Astrocyte of the cerebellum (primary cell): Measurements from ENCODE around the gene POC1B.
A peak's percentile ranks its signal among the peaks of the same experiment; 100 is the strongest.

Source experiments
- DNase-seq: peaks from one replicate; pipeline ENCODE4 v3.0.0-alpha.2; 2011; ENCODE audit warnings: low read depth
- H3K4me3 ChIP-seq: 2 replicates; pipeline ENCODE4 v1.5.1; 2011; ENCODE audit warnings: mild to moderate bottlenecking, low read depth, low read length, moderate library complexity
- in situ Hi-C: cut with HindIII; loops from 2 replicates; pipeline ENCODE4 v1.10.0; 2017; ENCODE audit warnings: low sequenced_read_pairs
- TF ChIP-seq, protein P1 (sequence below): IDR thresholded peaks from 2 replicates; pipeline ENCODE4 v1.5.1; 2012; ENCODE audit warnings: low read length, low read depth, moderate library complexity, mild to moderate bottlenecking; ENCODE audit errors: missing control alignments

POC1B gene

DNA sequence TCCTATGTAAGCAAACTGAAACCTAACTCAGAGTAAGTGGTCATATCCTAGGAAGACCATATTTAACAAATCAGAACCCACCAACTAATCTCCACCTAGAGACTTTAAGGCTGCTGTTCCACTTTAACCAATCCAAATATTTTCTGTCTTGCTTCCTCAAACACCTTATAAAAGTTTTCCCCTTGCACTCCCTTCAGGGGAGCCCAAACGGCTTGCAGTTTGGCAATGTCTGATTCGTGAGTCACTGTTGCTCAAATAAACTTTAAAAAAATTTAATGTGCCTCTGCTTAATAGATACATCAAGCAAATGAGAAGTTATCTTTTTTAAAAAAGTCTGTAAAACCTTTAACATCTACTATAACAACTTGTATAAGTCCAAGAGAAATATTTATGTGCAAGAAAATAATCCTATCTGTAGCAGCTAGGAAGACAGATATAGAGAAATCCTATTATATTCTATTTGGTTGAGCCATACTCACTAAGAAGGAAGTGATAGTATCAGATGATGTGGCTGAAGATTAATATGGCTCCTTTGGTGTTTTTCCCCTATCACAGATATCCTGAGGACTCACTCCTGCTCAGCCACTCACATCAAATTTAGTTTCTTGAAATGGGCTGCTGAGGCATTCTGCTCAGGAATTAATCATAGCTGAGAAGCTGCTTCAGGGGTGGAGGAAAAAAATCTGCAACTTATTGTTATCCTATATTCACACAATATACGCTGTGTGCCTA is 108.4 kb downstream of the POC1B start:
- no peak for DNase-seq
- TF ChIP-seq, protein P1, sequence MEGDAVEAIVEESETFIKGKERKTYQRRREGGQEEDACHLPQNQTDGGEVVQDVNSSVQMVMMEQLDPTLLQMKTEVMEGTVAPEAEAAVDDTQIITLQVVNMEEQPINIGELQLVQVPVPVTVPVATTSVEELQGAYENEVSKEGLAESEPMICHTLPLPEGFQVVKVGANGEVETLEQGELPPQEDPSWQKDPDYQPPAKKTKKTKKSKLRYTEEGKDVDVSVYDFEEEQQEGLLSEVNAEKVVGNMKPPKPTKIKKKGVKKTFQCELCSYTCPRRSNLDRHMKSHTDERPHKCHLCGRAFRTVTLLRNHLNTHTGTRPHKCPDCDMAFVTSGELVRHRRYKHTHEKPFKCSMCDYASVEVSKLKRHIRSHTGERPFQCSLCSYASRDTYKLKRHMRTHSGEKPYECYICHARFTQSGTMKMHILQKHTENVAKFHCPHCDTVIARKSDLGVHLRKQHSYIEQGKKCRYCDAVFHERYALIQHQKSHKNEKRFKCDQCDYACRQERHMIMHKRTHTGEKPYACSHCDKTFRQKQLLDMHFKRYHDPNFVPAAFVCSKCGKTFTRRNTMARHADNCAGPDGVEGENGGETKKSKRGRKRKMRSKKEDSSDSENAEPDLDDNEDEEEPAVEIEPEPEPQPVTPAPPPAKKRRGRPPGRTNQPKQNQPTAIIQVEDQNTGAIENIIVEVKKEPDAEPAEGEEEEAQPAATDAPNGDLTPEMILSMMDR = no peak
- in situ Hi-C loops = no loop called here
- no peak overlapping the region for H3K4me3 ChIP-seq

DNA sequence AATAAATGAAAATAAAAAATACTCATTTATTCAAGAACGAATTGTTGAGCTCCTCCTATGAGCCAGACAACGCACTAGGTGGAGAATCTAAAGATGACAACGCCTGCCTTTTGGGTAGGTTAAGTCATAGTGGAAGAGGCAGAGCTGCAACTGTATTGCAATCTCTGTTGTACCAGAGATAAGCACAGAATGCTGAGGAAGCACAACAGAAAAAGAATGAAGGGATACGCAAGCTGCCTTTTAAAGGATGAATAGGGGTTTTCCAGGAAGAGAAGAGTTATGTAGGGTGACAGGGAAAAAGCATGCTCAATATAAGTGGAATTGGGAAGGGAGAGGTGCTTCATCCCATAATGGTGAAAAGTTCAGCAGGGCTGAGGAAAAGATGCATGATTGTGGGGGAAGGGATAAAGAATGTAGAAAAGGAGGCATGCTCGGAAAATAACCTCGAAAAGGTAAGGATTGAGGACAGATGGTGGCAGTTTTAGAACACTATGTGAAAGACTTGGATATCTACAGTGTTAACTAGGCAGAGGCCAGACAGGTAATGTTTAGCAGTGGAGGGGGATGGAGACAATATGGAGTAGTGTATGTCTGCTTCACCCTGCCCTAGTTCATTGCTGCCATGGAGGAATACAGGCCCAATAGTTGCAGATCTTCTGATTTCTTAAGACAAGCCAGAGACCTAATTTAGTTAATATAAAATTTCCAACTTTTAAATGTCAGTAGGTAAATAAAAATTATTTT is 109.6 kb downstream of the POC1B start:
- in situ Hi-C loops = no loop called here
- H3K4me3 ChIP-seq = no peak overlapping the region
- TF ChIP-seq, protein P1 = no peak
- no peak for DNase-seq

DNA sequence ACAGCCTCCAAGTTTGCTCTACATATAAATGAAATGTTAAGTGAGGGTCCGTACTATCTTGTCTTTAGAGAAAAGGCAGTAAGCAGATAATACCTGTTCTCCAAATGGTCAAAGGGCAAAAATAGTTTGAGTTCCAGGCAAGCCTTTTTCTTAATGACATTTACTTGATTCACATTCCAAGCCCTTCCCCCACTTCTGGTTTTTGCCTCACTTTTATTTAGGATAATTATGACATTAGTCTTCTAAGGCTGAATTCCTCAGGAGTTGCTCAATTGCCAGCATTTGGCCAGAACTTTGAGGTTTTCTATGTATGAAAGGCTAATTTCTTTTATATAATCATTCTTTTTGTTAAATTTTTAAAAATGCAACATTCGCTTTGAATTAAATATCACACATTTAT is 111.0 kb downstream of the POC1B start:
- no peak overlapping the region for H3K4me3 ChIP-seq
- DNase-seq = peak; percentile 22
- in situ Hi-C loops = no loop called here
- TF ChIP-seq, protein P1 = no peak

DNA sequence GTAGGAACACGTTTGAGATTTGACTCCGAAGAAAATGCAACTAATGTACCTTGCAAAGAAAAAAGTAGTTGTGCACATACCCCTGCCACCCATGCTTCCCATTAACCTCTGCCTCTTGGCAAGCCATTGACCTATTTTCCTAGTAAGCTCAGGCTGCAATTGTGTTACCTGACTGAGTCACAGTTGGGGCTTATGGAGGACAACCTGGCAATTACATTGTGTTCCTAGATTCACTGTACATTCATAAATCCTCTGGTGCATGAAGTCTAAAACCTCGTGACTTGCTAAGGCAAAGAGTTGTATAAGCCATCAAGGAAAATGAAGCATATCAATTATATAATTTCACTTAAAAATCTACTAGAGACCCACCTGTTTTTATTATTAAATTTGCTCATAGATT is 111.5 kb downstream of the POC1B start:
- no peak for DNase-seq
- no peak overlapping the region for H3K4me3 ChIP-seq
- in situ Hi-C loops = no loop called here
- TF ChIP-seq, protein P1 = no peak

DNA sequence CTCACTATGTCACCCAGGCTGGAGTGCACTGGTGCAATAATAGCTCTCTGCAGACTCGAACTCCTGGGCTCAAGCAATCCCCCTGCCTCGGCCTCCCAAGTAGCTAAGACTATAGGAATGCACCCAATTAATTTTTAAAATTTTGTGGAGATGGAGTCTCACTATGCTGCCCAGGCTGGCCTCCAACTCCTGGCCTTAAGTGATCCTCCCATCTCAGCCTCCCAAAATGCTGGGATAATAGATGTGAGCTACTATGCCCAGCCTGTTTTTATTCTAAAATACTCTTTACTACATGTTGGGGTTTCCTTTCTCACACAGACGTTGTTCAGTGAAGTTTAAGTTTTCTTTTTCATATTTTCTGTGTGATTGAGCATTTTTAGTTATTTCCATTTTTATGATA is 112.6 kb downstream of the POC1B start:
- H3K4me3 ChIP-seq = no peak overlapping the region
- in situ Hi-C loops = no loop called here
- TF ChIP-seq, protein P1 = no peak
- DNase-seq = no peak

DNA sequence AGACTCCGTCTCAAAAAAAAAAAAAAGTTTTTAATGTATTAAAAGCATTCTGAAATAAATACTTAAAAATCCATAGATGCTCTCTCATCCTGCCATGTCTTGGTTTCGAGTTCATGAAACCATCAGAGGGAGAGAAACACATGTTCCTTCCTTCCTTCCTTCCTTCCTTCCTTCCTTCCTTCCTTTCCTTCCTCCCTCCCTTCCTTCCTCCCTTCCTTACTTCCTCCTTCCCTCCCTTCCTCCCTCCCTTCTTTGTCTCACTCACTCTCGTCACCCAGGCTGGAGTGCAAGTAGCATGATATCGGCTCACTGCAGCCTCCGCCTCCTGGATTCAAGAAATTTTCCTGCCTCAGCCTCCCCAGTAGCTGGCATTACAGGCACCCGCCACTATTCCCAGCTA is 113.2 kb downstream of the POC1B start:
- H3K4me3 ChIP-seq = no peak overlapping the region
- TF ChIP-seq, protein P1 = no peak
- in situ Hi-C loops = no loop called here
- no peak for DNase-seq
